HG02973 (cell line): ENCODE data around the gene MCOLN3.
"Not testable (repeated sequence)": the region's sequence is repeated elsewhere in the genome, so short reads cannot be mapped to it uniquely, and the experiment has no call there.

ENCODE experiments used
- ATAC-seq: cut with Tn5 transposase; IDR thresholded peaks from one replicate; pipeline ENCODE4 v1.9.1; 2021; ENCODE audit warnings: moderate library complexity; ENCODE audit not compliant: unreplicated experiment

Gene MCOLN3

GRCh38 chr1:84995484-84996334, 52.6 kb downstream of the MCOLN3 start:
- peak; percentile 45 for ATAC-seq

GRCh38 chr1:84991097-84991920, 57.0 kb downstream of the MCOLN3 start:
- ATAC-seq: peak; percentile 42

- peak; percentile 58 for ATAC-seq
Measured at GRCh38 chr1:84988588-84988987, 59.7 kb downstream of the MCOLN3 start.

GRCh38 chr1:84986561-84986960, 61.7 kb downstream of the MCOLN3 start:
- ATAC-seq: not testable (repeated sequence)

GRCh38 chr1:84985365-84985764, 62.9 kb downstream of the MCOLN3 start:
- ATAC-seq: no peak

- no peak for ATAC-seq
Measured at GRCh38 chr1:84982395-84982794, 65.9 kb downstream of the MCOLN3 start.

- no peak for ATAC-seq
Measured at GRCh38 chr1:84975035-84975434, 73.3 kb downstream of the MCOLN3 start.

GRCh38 chr1:84973498-84974334, 74.6 kb downstream of the MCOLN3 start:
- peak; percentile 32 for ATAC-seq

- ATAC-seq: peak; percentile 33
Measured at GRCh38 chr1:84972377-84972987, 75.8 kb downstream of the MCOLN3 start.

- ATAC-seq: peak; percentile 23
Measured at GRCh38 chr1:84971957-84972356, 76.3 kb downstream of the MCOLN3 start.

- ATAC-seq: peak; percentile 57
Measured at GRCh38 chr1:84969489-84970250, 78.6 kb downstream of the MCOLN3 start.

GRCh38 chr1:84968865-84969264, 79.4 kb downstream of the MCOLN3 start:
- ATAC-seq: no peak

GRCh38 chr1:84968101-84968500, 80.2 kb downstream of the MCOLN3 start:
- ATAC-seq: no peak
